NCI-H128 (cell line): ENCODE results near the gene SEC62.

Experiments
- DNase-seq: peaks from one replicate; lab custom pipeline; 2025; ENCODE audit not compliant: unreplicated experiment; lab: John Stamatoyannopoulos, UW

SEC62 gene

DNA sequence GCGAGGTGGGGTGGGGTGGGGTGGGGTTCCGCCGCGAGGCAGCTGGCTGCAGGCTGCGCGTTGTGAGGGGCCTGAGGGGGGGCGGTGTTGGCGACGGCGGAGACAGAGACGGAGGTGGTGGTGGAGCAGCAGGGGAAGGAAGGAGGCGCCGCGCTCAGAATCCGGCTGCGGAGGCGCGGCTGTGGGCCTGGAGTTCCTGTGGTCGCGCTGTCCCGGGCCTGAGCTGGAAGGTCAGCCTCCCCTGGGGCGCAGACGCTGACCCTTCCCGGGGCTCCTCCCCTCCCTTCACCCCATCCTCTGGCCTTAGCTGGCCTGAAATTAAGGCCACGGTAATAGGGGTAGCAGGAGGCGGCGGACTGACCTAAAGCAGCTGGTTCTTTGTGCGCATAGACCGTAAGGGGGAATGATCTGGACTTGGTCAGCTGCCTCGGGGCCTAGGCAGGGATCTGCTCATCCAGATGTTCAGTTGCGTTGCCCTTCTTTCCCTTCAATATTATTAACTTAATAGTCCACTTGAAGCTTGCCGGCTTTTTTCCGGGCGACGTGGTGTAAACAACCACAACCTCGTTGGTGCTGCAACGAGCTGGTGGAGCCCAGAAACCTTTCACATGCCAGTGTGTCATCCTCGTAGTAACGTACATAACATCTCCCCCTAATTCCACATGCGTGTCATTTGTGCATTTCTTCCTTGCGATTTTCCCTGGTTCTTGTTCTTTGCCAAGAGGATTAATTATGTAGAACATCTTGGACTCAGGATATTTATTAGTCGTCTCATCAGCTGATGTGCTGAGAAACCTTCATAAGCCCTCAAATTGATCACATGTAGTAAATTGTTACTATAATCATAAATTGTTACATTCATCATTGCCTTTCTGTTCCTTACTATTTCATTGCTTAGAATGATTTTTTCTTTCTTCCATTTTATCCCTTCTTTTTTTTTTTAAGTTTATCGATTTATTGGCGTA lies 626 bp downstream of the SEC62 start:
- no peak for DNase-seq

DNA sequence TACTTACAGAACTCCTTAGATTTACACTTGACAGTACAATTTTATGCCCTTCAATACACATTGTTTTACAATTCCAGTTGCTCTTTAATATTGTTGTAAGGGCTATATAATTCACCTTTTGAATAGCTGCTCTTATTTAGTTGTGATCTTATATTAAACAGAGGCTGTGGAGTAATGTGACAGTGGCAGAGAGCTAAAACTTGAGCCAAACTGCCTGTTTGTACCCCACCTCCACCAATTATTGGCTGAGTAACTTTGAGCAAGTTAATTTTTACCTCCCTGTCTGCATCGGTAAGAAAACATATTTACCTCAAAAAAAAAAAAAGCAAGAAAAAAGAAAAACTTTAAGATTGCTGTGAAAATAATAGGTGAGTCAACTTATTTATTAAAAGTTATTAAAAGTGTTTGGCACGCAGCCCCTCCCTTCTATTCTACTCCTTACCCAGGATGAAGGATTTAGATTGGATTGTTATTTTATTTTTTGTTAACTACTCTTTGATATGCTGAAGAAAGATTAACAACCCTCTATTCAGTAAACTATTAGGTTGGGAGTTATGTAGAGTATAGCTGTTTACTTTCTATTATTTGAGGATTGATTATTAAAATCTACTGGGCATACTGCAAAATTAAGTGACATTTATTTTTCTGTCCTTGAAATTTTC lies 1.7 kb downstream of the SEC62 start:
- no peak for DNase-seq

DNA sequence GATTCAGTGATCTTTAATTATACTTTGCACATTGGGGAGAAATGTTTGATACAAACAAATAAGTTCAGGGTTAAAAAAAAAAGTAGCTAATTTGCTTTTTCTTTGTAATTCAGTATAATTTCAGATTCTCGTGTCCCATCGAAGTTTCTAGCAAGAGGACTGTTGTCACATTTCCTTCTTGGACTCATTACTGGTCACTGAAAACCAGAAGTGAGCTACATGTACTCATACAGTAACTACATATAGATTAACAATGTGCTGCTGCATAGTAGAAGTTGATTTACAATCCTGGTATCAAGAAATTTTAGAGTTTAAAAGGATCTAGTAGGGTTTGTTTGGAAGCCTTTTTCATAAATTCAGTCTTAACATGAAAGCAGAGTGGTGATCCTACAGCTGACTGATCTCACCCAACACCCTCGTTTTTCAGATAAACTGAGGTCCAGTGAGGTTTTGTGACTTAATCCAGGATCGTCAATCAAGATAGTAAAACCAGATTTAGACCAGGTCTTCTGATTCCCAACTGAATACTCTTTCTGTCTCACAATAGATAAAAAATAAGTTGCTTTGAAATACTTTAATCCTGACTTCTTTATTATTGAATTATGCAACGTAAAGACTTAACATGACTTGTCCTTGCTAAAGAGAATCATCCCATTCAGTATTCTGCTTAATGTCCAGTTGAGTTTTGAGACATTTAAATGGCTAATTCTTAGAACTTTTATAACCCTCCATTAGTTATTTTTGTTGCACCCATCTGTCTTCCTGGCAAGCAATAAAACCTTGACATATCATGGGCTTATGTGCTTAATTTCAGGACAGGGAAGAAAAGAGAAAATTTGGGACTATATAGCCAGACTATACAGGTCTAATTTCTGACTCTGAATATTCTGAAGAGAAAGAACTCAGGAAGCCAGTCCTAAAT lies 2.8 kb downstream of the SEC62 start:
- no peak for DNase-seq

DNA sequence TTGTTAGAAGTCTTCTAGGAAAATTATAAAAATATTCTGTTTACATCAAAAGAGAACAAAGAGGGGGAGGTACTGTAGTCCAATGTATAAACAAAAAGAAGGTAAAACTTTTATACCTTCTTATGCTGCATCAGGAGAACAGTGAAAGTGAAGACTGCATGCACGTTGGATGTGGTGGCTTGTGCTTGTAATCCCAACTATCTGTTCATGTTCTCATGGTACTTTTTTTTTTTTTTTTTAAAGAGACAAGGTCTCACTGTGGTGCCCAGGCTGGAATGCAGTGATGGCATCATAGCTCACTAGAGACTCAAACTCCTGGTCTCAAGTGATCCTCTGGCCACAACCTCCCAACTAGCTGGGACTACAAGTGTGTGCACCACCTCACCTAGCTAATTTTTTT lies 4.2 kb downstream of the SEC62 start:
- DNase-seq: no peak

DNA sequence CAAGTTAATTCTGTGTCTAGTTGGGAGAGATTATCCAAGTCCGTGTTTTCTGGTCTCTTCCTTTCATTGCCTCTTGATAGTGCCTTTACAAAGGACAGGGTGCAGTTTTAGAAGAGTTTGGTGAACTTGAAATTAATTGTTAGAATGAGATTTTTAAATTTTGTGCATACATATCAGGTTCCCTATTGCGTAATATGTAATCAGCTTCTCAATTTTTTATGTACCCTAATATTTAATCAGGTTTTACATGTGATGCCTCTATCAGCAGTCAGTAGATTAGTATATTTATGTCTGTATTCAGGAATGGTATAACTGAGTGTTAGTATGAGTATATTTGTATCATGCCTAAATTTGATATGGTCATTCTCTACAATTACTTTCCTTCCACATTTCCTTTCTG lies 4.9 kb downstream of the SEC62 start:
- DNase-seq: no peak

DNA sequence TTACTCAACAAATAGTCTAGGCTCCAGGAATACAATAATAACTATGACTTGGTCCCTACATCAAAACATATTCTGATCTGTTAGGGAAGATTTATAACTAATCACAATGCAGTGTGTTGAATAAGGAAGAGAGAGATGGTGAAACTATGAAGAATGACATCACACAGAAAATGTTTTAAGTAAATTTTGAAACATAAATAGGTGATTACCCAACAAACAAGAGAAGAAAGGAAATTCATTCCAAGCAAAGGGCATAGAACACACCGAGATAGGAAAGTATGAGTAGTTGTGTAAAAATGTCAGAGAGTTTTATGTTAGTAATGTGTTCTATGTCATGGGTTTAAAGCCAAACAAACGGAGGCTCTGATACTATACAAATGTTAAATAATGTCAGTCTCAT lies 13.4 kb downstream of the SEC62 start:
- no peak for DNase-seq

DNA sequence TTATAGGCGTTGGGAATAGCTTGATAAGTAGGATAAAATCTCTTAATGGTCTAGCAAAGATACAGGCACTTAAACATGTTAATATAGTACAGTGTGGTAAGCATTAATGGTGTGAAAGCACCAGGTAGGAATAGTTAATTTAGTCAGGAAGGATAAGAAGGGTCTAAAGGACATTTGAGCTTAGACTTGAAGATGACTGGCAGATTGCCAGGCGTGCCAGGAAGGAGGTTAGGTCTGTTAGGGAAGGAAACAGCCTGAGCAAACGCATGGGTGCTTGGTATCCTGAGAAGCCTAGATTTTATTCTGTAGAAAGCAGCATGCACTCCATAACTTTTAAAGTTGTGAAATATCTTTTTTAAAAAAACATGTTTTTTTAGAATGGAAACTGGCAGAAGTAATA lies 17.7 kb downstream of the SEC62 start:
- no peak for DNase-seq

DNA sequence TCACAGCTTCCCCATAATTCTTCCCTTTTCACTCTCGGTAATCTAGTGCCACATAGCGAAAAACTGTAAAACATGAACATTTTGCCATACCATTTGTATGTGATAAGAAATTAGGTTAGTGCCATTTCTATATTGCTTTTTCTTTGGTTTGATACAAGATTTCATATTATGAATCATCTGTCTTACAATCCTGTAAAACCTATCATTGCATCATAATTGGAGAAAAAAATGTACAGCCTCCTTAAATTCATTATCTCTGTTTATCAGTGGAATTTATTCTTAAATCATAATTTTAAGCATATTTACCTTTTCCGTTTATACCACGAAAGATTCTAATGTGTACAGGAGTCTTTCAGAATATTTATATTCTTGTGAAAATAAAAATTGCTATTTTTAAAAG lies 23.8 kb downstream of the SEC62 start:
- DNase-seq: no peak

DNA sequence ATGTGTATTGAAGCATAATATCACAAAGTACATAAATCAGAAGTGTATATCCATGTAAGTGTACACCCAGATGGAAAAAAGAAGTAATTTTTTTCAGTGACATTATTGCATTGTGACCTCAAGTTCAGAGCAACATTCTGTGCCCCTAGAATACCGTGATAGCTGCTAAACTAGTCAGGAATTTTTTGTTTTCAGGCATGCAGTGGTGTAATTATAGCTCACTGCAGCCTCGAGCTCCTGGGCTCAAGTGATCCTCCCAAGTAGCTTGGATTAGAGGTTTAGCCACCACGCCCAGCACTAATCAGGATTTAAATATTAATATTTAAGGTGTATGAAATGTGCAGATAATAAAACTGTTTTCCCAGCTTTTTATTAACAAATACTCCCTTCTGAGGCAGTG lies 25.5 kb downstream of the SEC62 start:
- DNase-seq: no peak

DNA sequence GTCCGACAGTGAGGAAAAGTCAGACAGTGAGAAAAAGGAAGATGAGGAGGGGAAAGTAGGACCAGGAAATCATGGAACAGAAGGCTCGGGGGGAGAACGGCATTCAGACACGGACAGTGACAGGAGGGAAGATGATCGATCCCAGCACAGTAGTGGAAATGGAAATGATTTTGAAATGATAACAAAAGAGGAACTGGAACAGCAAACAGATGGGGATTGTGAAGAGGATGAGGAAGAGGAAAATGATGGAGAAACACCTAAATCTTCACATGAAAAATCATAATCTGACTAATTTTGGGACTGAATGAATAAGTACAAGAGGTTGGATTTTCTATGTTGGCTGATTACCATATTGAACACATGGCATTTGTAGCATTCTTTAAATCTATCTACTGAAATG lies 26.2 kb downstream of the SEC62 start:
- no peak for DNase-seq

DNA sequence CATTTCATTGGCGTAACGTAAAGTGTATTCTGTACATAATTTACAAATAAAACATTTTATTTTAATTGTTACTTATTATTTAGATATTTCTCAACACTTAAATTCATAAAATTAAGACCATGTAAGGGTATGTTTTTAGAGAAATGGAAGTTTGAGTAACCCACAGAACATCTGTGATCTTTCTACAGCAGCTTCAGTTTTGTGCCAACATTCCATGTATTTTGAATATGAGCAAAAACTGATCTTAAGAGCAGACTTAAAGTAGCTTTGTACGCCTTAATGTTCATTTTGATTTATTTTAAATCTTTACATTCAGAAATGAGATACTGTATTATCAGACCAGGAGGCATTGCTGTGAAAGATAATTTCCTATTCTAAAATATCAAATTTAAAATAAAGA lies 27.2 kb downstream of the SEC62 start:
- DNase-seq: no peak

DNA sequence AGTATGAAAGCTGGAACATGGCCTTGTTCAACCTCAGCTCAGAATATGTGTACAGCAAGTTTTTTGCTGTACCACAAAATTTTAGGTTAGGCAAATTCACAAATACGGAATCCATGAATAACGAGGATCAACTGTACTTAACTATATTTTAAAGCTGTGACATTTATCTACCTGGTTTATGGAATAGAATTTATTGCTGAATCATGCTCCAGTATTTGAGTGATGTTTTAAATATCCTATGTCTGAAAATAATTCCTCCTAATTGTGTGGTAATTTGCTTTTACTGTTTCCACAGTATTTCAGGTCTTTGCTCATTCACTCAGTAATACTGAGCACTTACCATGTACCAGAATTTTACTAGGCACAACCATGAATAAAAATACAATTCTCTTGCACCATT lies 29.5 kb downstream of the SEC62 start:
- no peak for DNase-seq

DNA sequence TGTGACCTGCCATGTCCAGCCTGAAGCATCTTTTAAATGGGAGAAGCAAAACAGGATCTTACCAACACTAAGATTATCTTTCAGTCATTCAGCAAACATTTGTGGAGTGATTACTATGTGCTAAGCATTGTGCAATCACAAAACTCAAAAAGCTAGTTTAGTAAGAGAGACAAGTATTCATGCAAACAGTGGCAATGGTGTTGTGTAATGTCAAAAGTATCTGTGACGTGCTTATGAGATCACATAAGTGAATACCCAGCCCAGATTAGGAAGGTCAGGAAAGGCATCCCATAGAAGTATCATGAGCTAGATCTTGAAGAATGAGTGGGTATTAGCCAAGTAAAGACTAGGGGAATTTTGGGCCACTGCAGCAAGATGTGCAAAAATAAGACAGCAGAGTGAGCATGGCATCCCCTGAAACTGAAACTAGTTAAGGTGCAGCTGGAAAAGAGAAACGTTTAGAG lies 32.1 kb downstream of the SEC62 start:
- DNase-seq: no peak

DNA sequence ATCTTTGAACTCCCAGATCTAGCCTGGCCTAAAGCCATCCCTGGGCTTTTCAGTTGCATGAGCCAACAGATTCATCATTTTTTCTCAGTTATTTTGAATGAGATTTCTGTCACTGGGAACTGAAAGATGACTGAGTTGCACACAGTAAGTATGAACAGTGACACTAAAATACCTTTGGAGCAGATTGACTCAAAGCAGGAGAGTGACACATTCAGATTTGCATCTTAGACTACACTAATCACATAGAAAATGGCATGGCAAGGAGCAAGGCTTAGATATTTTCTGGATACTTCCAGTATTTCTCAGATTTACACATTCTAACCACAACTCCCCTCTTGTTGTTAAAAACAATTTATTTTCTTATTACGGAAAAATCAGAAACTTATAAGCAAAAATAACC lies 32.8 kb downstream of the SEC62 start:
- no peak for DNase-seq

DNA sequence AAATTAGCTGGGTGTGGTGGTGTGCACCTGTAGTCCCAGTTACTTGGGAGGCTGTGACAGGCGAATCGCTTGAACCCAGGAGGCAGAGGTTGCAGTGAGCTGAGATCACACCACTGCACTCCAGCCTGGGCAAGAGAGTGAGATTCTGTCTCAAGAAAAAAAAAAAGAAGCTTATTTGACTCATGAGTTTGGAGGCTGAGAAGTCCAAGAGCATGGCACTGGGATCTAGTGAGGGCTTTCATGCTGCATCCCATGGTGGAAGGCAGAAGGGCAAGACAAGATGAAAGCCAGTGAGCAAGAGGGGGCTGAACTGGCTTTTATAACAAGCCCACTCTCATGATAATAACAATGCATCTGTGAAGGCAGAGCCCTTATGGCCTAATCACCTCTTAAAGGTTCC lies 33.4 kb downstream of the SEC62 start:
- DNase-seq: no peak

DNA sequence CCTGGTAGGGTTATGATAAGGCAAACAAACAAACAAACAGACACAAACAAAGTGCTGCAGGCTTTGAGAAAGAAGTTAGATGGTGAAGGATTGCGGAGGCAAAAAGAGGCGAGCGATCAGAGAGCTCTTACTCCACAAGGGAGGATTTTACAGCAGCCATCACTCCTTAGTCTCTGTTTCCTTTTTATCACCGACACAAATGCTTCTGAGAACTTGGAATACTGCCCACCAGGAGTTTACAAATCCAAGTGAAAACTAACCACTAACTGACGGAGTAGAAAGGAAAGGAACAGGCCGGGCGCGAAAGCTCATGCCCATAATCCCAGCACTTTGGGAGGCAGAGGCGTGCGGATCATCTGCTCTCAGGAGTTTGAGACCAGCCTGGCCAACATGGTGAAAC lies 35.6 kb downstream of the SEC62 start:
- DNase-seq: no peak

DNA sequence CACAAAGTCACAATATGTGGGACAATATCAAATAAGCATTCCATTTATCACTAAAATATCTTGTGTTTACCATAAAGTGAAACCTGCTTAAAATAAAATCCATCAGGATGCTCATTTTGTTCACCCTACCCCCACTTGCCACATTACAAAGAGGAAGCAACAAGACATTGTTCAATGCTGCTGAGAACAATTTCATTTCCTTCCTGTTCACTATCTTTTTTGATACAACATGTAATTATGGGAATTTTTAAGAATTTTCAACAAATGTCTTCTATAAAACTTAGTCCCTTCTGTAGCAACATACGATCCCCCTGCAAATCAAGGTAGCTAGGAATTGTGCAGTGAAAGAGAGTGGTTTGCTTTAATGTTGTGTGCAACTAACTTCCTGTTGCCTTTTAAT lies 36.3 kb downstream of the SEC62 start:
- DNase-seq: no peak

DNA sequence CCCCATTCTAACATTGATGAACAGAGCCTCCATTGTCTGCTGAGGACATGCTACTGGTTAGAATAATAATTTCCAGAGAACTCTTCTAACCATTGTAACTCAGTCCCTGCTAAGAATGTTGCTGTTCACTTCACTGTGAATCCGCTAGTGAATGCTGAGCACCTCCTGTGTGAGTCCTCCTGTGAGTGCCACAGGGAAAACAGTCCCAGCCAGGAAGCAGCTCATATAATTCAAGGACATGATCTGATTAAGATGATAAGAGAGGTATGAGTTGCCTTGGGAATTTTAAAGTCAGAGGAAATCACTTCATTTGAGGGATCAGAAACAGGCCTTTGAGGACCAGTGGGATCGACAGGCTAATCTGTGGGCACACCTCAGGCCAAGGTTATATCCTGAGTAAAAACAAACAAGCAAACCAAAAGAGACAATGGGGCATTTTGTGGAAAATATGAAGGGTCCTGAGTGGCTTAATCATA lies 37.3 kb downstream of the SEC62 start:
- DNase-seq: no peak

DNA sequence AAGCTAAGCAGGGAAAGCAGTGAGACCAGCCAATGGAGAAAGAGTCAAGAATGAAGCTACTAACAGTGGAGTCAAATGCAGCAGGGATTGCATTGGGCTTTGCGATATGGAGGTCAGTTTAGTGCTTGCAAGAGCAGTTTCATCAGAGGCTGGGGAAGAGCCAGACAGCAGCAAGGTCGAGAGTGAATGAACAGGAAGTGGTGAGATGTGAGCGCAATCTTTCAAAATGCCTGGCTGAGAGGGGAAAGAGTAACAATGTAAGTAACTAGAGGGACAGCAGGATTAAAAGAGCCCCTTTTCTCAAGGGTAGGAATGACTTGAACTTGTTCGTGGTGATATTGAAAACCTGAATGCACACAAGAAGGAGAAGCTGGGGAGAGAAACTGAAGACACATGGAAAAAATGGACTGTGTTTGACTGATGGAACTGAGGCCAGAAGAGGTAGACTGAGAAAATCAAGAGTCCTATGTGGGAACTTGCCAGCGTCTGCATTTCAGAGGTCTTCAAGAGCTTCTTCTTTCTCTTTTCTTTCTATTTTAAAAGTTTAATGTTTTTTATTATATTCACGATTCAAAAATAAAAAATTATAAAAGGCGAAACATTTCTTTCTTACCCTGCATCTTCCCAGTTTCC lies 40.5 kb downstream of the SEC62 start:
- DNase-seq: no peak

DNA sequence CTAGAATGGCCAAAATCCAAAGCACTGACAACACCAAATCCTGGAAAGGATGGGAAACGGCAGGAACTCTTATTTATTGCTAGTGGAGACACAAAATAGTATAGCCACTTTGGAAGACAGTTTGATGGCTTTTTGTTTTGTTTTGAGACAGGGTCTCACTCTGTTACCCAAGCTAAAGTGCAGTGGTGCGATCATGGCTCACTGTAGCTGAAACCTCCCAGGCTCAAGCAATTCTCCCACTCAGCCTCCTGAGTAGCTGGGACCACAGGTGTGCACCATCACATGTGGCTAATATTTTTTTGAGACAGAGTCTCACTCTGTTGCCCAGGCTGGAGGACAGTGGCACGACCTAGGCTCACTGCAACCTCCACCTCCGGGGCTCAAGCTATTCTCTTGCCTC lies 43.9 kb downstream of the SEC62 start:
- DNase-seq: no peak
